ENCODE results near the gene TSPO. TPM values are rescaled to one million over a fixed set of nuclear protein-coding genes. Genes with fewer than 3 reads are reported as not detected.
A peak's percentile ranks its signal among the peaks of the same experiment; 100 is the strongest.

Gene TSPO
- total and polyA plus RNA-seq, 11 donors: 69.0 to 335 (median 125) TPM

DNA sequence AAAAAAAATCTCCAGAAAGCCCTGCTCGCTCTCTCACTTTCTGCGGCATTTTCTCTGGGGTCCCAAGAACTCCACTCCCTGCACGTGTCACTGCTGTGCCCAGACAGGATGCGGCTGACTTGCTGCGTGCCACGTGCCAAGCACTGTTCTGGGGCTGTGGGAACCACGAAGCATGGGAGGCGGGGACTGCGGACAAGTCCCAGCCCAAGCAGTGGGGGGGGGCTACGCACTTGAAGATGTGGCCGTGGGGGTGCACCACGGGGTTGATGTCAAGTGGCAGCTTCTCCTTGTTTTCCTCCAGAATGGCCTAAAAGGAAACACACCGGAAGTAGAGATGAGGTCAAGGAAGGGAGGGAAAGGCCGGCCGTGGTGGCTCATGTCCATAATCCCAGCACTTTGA, 24.7 kb downstream of the TSPO start:
- no peaks in the 10 kb centered on the region for H3K27me3 ChIP-seq
- H3K4me1 ChIP-seq: no peaks in the 10 kb centered on the region
- H3K4me3 ChIP-seq: no peak overlapping the region
- H3K9me3 ChIP-seq: no peaks in the 10 kb centered on the region
- WGBS, 4 donors: 71 to 83% (median 81%) methylated on average over 14 to 15 of the region's 15 CpGs
- ATAC-seq (no peak), DNase-seq (peak in 1 of 5 donors; percentile 14)
- intact Hi-C loops (cut with DNase I): no loop called here
- peaks cover 4 to 74% (median 47%) of the 10 kb centered on the region in 9 donors for H3K36me3 ChIP-seq
- TF ChIP-seq, protein P1, sequence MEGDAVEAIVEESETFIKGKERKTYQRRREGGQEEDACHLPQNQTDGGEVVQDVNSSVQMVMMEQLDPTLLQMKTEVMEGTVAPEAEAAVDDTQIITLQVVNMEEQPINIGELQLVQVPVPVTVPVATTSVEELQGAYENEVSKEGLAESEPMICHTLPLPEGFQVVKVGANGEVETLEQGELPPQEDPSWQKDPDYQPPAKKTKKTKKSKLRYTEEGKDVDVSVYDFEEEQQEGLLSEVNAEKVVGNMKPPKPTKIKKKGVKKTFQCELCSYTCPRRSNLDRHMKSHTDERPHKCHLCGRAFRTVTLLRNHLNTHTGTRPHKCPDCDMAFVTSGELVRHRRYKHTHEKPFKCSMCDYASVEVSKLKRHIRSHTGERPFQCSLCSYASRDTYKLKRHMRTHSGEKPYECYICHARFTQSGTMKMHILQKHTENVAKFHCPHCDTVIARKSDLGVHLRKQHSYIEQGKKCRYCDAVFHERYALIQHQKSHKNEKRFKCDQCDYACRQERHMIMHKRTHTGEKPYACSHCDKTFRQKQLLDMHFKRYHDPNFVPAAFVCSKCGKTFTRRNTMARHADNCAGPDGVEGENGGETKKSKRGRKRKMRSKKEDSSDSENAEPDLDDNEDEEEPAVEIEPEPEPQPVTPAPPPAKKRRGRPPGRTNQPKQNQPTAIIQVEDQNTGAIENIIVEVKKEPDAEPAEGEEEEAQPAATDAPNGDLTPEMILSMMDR (IDR thresholded peaks at IDR 0.05): no peak
- TF ChIP-seq POLR2A (IDR thresholded peaks at IDR 0.05): no peak
- no peak overlapping the region for H3K27ac ChIP-seq

DNA sequence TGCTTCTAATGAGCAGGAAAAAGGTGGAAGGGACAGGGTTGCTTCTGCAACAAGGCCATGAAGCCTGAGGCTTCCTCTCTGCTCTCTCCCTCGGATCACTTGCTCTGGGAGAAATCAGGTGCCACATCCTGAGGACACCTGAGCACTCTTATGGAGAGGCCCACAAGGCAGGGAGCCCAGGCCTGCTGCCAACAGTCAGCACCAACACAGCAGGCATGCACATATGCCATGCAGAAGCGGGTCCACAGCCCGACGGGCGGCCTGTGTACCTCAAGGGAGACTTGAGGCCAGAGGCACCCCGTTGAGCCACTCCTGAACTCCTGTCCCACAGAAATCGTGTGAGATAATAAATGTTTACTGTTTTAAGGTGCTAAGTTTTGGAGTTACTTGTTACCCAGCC, 26.1 kb downstream of the TSPO start:
- WGBS, 4 donors: 83 to 95% (median 93%) methylated on average over 2 to 7 of the region's 7 CpGs
- DNase-seq (peak in 1 of 5 donors; percentile 11), ATAC-seq (no peak)
- H3K4me1 ChIP-seq: no peaks in the 10 kb centered on the region
- H3K36me3 ChIP-seq: peaks cover 4 to 60% (median 40%) of the 10 kb centered on the region in 9 donors
- H3K4me3 ChIP-seq: no peak overlapping the region
- H3K27ac ChIP-seq: no peak overlapping the region
- TF ChIP-seq POLR2A (IDR thresholded peaks at IDR 0.05): no peak
- TF ChIP-seq, protein P1 (IDR thresholded peaks at IDR 0.05): no peak
- no peaks in the 10 kb centered on the region for H3K27me3 ChIP-seq
- H3K9me3 ChIP-seq: no peaks in the 10 kb centered on the region
- intact Hi-C loops (cut with DNase I): no loop called here

DNA sequence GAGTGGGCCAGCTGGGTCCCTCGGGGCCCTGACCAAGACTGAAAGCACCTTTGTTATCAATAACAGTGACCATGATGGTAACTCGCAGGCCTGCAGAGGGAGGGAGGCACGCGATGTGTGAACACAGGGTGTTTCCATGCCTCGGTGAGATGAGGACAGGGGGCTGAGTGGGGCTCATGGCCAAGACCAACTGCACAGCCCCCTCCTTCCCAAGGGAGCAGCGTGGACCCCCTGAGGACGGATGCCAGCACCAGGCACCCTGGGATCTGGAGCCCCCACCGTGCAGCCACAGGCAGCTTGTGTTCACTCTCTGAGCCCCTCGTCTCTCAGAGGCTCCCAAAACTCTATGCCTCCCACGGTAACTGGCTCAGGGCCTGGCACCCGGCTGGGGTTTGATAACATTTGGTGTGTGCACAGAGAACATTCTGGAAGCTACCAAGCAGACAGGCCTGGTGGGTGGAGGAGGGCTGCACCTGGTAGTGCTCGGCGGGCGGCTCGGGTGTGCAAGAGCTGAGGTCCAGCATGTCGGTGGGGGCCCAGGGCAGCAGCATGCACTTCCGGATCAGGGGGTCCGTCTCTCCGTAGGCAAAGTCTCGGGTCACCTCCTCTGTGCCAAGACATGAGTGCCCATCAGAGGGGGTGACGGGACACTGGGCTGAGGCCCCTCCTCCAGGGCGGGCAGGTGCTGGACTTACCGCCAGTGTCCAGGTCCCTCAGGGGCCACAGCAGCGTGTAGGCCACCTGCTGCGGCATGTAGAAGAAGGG, 28.0 kb downstream of the TSPO start:
- intact Hi-C loops (cut with DNase I): no loop called here
- 92 to 96% (median 94%) methylated on average over 17 to 25 of the region's 25 CpGs for WGBS, 4 donors
- Histone ChIP-seq H3K4me3 (no peak overlapping the region), H3K4me1 (peaks cover 0 to 10% (median 0%) of the 10 kb centered on the region in 12 donors), H3K9me3 (no peaks in the 10 kb centered on the region), H3K27ac (no peak overlapping the region), H3K36me3 (peaks cover 0 to 42% (median 27%) of the 10 kb centered on the region in 9 donors), H3K27me3 (no peaks in the 10 kb centered on the region)
- TF ChIP-seq POLR2A (IDR thresholded peaks at IDR 0.05): no peak
- TF ChIP-seq, protein P1 (IDR thresholded peaks at IDR 0.05): no peak
- ATAC-seq (no peak), DNase-seq (peak in 3 of 5 donors; percentile 22 to 51 (median 24))

DNA sequence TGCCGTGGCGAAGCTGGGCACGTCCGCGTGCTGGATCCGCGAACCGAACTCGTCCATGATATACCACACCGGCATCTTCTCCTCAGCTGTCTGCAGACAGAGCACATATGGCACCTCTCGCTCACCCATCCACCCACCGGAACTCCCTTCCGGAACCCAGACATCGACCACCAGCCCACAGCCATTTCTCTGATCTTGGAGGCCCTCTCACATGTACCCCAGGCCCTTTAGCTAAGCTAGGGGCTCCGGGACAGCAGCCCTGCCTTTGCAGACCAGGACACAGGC, 28.5 kb downstream of the TSPO start:
- no peak for ATAC-seq
- Histone ChIP-seq H3K27me3 (no peaks in the 10 kb centered on the region), H3K9me3 (no peaks in the 10 kb centered on the region), H3K4me1 (peaks cover 0 to 15% (median 0%) of the 10 kb centered on the region in 12 donors), H3K4me3 (no peak overlapping the region), H3K36me3 (peaks cover 0 to 38% (median 25%) of the 10 kb centered on the region in 9 donors), H3K27ac (no peak overlapping the region)
- intact Hi-C loops (cut with DNase I): no loop called here
- no peak for TF ChIP-seq POLR2A (IDR thresholded peaks at IDR 0.05)
- TF ChIP-seq, protein P1 (IDR thresholded peaks at IDR 0.05): no peak
- DNase-seq: peak in 1 of 5 donors; percentile 24
- WGBS, 4 donors: 94 to 99% (median 98%) methylated on average over 15 of the region's 15 CpGs

Measured in heart left ventricle (tissue), 16 donors.